Measurements from ENCODE around the gene LTO1.

The LTO1 gene

DNA sequence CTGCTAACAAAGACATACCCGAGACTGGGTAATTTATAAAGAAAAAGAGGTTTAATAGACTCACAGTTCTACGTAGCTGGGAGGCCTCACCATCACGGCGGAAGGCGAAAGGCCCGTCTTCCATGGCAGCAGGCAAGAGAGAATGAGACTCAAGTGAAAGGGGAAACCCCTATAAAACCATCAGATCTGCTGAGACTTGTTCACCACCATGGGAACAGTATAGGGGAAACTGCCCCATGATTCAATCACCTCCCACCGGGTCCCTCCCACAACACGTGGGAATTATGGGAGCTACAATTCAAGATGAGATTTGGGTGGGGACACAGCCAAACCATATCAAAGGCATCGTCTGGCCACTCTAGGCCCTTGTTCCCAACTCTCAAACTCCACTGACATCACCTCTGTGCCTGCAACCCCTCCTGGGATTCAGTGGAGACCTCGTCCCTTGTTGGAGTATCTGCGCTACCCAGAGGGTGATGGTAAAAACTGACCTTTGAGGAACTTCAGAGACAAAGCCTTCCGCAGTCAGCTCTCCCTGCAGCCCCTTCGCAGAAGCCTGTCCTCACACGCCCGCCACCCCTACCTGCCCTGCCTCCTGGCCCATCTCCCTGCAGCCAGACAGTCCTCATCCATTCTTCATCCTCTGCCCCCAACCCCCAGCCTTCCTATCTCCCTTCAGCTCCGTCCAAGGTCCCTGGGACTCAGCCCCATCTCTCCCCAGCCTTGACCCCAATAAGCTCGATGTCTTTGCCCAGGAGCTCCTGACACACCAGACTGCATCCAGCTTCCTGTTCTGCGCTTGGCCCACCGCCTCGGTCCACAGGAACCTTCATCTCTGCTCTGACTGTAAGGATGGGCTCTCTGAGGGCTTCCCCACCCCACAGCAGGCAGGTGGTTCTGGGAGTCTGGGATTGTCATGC, 18.4 kb downstream of the LTO1 start:
- DNase-seq: no peak

DNA sequence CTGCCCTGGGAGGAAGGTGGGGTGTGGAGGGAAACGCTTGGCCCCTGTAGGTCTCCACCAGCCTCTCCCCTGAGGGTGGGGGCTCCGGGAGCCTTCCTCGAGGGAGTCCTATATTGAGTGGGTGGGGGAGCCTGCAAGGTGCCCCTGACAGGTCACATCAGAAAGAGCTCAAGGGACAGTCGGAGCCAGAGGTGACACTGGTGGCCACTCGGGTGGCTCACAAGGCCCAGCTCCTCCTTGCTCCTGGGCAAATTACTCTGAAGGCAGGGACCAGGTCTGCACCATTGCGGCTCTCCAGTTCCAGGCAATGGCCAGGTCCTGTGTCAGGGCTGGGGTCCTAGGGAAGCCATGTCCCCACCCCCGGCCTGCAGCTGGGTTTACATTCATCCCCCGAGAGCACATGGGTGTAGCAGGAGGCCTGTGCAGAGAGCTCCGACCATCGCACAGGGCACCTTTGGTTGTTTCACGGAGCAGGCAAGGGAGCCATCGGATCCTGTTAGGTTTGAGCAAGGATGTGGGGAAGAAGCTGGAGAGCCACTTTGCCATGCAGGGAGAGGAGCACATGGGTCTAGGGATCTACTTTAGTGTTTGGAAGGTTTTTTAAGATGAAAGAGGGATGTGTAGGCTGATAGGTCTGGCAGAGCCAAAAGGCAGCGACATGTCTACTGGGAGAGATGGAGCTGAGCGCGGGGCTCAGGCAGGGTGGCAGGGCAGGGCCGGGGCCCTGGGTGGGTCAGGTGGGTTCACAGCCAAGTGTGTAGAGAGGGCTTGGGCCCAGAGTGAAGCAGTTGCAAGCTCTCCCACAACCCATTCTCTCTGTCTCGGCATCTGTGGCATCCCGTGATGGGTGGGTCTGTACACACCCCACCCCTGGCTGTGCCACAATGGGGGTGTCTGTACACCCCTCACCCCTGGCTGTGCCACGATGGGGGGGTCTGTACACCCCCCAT, 19.4 kb downstream of the LTO1 start:
- no peak for DNase-seq

- DNase-seq: no peak
Measured at GRCh38 chr11:69654660-69655478, 20.3 kb downstream of the LTO1 start.

- DNase-seq: no peak
Measured at GRCh38 chr11:69654001-69654659, 21.0 kb downstream of the LTO1 start.

DNA sequence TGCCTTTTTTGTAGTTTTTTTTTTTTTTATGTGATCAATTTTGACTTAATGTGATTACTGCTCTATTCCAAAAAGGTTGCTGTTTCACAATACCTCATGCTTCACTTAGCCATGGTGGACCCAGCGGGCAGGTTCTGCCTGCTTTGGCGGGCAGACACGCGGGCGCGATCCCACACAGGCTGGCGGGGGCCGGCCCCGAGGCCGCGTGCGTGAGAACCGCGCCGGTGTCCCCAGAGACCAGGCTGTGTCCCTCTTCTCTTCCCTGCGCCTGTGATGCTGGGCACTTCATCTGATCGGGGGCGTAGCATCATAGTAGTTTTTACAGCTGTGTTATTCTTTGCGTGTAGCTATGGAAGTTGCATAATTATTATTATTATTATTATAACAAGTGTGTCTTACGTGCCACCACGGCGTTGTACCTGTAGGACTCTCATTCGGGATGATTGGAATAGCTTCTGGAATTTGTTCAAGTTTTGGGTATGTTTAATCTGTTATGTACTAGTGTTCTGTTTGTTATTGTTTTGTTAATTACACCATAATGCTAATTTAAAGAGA, 21.7 kb downstream of the LTO1 start:
- DNase-seq: no peak

DNA sequence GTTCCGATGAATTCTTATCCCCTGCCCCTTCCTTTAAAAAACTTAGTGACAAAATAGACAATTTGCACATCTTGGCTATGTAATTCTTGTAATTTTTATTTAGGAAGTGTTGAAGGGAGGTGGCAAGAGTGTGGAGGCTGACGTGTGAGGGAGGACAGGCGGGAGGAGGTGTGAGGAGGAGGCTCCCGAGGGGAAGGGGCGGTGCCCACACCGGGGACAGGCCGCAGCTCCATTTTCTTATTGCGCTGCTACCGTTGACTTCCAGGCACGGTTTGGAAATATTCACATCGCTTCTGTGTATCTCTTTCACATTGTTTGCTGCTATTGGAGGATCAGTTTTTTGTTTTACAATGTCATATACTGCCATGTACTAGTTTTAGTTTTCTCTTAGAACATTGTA, 22.2 kb downstream of the LTO1 start:
- no peak for DNase-seq

DNA sequence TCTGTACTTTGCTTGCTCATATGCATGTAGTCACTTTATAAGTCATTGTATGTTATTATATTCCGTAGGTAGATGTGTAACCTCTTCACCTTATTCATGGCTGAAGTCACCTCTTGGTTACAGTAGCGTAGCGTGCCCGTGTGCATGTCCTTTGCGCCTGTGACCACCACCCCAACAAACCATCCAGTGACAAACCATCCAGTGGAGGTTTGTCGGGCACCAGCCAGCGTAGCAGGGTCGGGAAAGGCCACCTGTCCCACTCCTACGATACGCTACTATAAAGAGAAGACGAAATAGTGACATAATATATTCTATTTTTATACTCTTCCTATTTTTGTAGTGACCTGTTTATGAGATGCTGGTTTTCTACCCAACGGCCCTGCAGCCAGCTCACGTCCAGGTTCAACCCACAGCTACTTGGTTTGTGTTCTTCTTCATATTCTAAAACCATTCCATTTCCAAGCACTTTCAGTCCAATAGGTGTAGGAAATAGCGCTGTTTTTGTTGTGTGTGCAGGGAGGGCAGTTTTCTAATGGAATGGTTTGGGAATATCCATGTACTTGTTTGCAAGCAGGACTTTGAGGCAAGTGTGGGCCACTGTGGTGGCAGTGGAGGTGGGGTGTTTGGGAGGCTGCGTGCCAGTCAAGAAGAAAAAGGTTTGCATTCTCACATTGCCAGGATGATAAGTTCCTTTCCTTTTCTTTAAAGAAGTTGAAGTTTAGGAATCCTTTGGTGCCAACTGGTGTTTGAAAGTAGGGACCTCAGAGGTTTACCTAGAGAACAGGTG, 23.1 kb downstream of the LTO1 start:
- DNase-seq: no peak

DNA sequence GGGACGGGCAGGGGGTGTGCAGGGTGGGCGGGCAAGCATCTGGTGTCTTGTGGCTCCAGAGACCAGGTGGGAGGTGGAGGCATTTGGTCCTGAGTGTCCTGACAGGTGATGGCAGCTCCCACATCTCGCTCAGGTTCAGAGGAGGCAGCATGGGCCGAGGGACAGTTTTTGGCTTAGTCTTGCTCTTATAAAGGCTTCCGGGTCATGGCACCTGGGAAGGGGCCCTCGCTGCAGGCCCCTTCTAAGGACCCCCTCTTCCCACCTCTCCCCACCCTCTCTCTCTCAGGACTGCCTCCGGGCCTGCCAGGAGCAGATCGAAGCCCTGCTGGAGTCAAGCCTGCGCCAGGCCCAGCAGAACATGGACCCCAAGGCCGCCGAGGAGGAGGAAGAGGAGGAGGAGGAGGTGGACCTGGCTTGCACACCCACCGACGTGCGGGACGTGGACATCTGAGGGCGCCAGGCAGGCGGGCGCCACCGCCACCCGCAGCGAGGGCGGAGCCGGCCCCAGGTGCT, 24.3 kb downstream of the LTO1 start:
- no peak for DNase-seq

GRCh38 chr11:69650081-69650831, 24.9 kb downstream of the LTO1 start:
- DNase-seq: no peak

- DNase-seq: no peak
Measured at GRCh38 chr11:69649576-69649900, 25.6 kb downstream of the LTO1 start.

GRCh38 chr11:69648679-69649575, 26.2 kb downstream of the LTO1 start:
- no peak for DNase-seq

DNA sequence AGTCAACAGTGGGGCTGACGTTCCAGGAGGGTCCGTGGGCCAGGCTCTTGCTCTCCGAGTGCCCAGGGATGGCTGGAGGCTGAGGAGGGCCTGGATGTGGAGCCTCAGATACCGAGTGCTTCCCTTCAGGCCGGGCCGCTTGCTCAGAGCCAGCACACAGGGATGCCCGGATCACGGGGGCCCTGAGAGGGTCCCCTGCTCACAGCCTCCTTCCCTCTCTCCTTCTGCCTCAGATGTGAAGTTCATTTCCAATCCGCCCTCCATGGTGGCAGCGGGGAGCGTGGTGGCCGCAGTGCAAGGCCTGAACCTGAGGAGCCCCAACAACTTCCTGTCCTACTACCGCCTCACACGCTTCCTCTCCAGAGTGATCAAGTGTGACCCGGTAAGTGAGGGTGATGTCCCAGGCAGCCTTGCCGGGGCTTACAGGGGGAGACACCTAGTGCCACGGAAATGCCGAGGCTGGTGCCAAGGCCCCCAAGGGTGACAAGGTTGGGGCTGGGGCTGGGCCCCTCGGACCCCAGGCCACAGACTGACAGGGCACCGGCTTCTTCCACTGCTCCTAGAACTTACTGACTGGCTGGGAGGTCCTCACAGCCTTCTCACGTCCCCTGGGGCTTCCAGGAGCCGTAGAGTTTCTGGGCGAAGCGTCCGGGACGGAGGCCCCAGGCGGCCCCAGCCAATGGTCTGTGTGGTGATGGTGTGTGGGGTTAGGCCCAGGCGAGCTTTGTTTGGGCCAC, 27.2 kb downstream of the LTO1 start:
- no peak for DNase-seq

- DNase-seq: no peak
Measured at GRCh38 chr11:69647390-69647748, 27.8 kb downstream of the LTO1 start.

DNA sequence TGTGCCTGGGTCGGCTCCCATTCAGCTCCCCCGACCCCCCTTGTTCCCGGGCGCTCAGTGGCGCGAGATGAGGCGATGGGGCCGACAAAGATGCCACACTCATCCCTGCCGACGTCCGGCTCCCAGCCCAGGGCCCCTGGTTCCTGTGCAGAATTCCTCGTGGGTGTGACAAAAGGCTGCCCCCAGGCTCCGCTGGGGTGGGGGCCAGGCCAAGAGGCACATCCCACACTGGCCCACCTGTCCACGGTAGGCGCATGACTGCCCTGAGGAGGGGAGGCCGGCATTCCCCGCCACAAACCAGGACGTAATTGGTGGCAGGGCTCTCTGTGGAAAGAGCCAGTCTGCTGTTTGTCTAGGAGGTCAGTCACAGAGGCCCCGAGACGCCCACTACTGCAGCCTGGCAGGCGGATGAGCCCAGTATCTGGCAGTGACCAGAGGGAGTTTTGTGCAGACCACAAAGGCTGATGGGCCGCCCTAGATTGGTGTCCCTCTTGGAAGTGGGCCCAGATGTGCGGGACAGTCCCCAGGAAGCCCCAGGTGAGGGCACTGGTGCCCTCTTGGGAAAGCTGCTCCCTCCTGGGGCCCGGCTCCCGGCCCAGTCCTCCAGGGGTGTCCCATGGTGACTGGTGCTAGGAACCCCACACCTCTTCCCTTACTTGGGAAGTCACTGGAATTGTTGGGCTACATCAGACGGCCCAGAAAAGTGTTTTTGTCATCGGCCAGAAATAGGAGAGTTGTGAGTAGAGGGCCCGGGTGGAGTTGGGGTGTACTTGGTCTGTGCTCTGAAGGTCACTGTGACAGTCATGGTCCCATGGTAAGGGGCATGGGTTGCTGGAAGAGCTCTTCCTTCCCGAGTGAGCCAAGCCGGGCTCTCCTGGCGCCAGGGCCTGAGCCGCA, 28.4 kb downstream of the LTO1 start:
- no peak for DNase-seq

DNA sequence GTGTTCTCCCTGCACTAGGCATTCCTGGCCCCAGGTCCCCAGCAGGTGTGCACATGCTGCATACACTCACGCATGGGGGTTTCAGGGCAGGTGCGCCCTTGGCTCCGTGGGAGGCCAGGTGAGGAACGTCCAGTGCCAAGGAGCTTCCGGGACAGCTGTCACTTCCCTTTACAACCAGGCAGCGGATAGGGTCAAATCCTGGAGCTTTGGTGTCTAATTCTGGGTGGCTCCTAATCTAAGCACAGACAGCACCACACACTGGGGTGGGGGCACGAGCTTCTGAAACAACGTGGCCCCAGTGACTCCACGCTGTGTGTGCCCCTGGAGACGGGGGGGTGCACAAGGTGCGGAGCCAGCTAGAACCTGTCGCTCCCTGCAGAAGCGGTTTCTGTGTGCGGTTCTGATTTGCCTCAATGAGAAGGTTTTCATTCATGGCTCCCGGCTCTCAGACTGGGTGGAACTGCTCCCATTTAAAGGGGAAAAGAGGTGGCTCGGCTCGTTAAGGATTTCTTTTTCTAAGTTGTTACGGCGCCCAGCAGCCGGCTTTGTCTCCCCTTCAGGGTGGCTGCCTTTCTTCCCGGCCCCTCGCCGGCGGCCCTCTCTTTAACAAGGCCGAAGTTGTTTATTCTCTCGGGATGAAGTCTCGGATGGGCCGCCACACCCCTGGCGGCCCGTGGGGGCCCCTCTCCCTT, 29.2 kb downstream of the LTO1 start:
- DNase-seq: no peak

GRCh38 chr11:69644962-69645675, 30.0 kb downstream of the LTO1 start:
- no peak for DNase-seq
